Measurements from ENCODE around the gene GDAP1L1.

Gene GDAP1L1

GRCh38 chr20:44247131-44247571 lies at the start of gene GDAP1L1:
Gene GDAP1L1 (plus strand): TSS chr20:44247308. CDS start chr20:44247335, 27 bp downstream.
- no peak for FAIRE-seq

- FAIRE-seq, result no peak
These were observed 48.2 kb upstream of the GDAP1L1 start for GRCh38 chr20:44198872-44199271.

GRCh38 chr20:44199877-44200276 lies 47.2 kb upstream of the GDAP1L1 start:
- no peak for FAIRE-seq

- FAIRE-seq, result no peak
These were observed 46.7 kb upstream of the GDAP1L1 start for GRCh38 chr20:44200371-44200770.

GRCh38 chr20:44200983-44201382 lies 46.1 kb upstream of the GDAP1L1 start:
- no peak for FAIRE-seq

- FAIRE-seq, result no peak
These were observed 43.9 kb upstream of the GDAP1L1 start for GRCh38 chr20:44203161-44203560.

- no peak for FAIRE-seq
These were observed 42.8 kb upstream of the GDAP1L1 start for GRCh38 chr20:44204156-44204831.

GRCh38 chr20:44204832-44205215 lies 42.3 kb upstream of the GDAP1L1 start:
- FAIRE-seq, result no peak

- FAIRE-seq, result no peak
These were observed 41.0 kb upstream of the GDAP1L1 start for GRCh38 chr20:44206132-44206531.

- no peak for FAIRE-seq
These were observed 39.9 kb upstream of the GDAP1L1 start for GRCh38 chr20:44207126-44207723.

GRCh38 chr20:44208165-44208564 lies 38.9 kb upstream of the GDAP1L1 start:
- no peak for FAIRE-seq

GRCh38 chr20:44208770-44209169 lies 38.3 kb upstream of the GDAP1L1 start:
- FAIRE-seq, result no peak

- FAIRE-seq, result no peak
These were observed 37.3 kb upstream of the GDAP1L1 start for GRCh38 chr20:44209686-44210405.

- FAIRE-seq, result peak; percentile 93
These were observed 36.5 kb upstream of the GDAP1L1 start, which contains the start of gene OSER1 for GRCh38 chr20:44210406-44211176. Gene OSER1 (minus strand): TSS chr20:44210771. CDS start chr20:44206957, 3,814 bp downstream.

- FAIRE-seq, result no peak
These were observed 35.7 kb upstream of the GDAP1L1 start for GRCh38 chr20:44211177-44212039.

GRCh38 chr20:44212792-44213191 lies 34.3 kb upstream of the GDAP1L1 start:
- FAIRE-seq, result no peak

GRCh38 chr20:44215125-44215524 lies 32.0 kb upstream of the GDAP1L1 start:
- FAIRE-seq, result no peak

- peak; percentile 27 for FAIRE-seq
These were observed 29.6 kb upstream of the GDAP1L1 start for GRCh38 chr20:44217342-44218092.

GRCh38 chr20:44218446-44218845 lies 28.7 kb upstream of the GDAP1L1 start:
- no peak for FAIRE-seq

GRCh38 chr20:44219170-44219730 lies 27.9 kb upstream of the GDAP1L1 start:
- FAIRE-seq, result no peak

- FAIRE-seq, result no peak
These were observed 27.3 kb upstream of the GDAP1L1 start for GRCh38 chr20:44219791-44220190.
